ENCODE measurements around the gene AK1.

GRCh38 chr9:127875306-127875966, 2.0 kb downstream of the AK1 start:
- no peak for TF ChIP-seq SP1 (IDR thresholded peaks at IDR 0.05; ENCODE audit: low read depth)
- no peak for TF ChIP-seq CTCF (IDR thresholded peaks at IDR 0.05 in 2 of 3, conservative IDR thresholded peaks at IDR 0.05 in 1 of 3; ENCODE audit: borderline replicate concordance in 1 of 3, insufficient read depth in 1 of 3, low read depth in 2 of 3, low read length in 2 of 3)
- no peak for TF ChIP-seq MAX (IDR thresholded peaks at IDR 0.05)
- no peak for TF ChIP-seq EZH2 (IDR thresholded peaks at IDR 0.05)
- TF ChIP-seq ATF3 (IDR thresholded peaks at IDR 0.05): no peak
- TF ChIP-seq EZH2phosphoT487 (IDR thresholded peaks at IDR 0.05; ENCODE audit: borderline replicate concordance): no peak
- no peak for TF ChIP-seq REST (IDR thresholded peaks at IDR 0.05; ENCODE audit: low read depth)
- TF ChIP-seq POLR2AphosphoS5 (IDR thresholded peaks at IDR 0.05; ENCODE audit: low read depth, low read length): no peak
- TF ChIP-seq YY1 (IDR thresholded peaks at IDR 0.05; ENCODE audit: extremely low read depth, insufficient replicate concordance, low read depth, low read length): no peak
- TF ChIP-seq EGR1 (IDR thresholded peaks at IDR 0.05; ENCODE audit: low read depth): no peak
